IMR-90 (cell line): ENCODE measurements around the gene MOB3B. TPM values are rescaled to one million over a fixed set of nuclear protein-coding genes. Genes with fewer than 3 reads are reported as not detected.

ENCODE experiments used
- ATAC-seq: fragments of 200-7000 bp; cut with Tn5 transposase; 2 replicates; pipeline ENCODE4 v1.9.1; 2020; ENCODE audit warnings: low read depth, mild to moderate bottlenecking, moderate library complexity
- BruUV-seq: library from RNA; stranded (reverse); fragments of 400-500 nt; replicated peaks from 2 replicates; lab custom pipeline; 2021; lab: Mats Ljungman, UMichigan
- CTCF ChIA-PET: fragments of 300-600 bp; formaldehyde crosslinking; extraction: SDS; loops from one replicate; lab custom pipeline; 2021; ENCODE audit warnings: antibody characterized with exemption; lab: Yijun Ruan, JAX
- POLR2A ChIA-PET: fragments of 300-600 bp; sonication (Branson Sonifier 250); formaldehyde crosslinking; loops from one replicate; lab custom pipeline; 2022; ENCODE audit warnings: antibody characterized with exemption; ENCODE audit not compliant: unreplicated experiment; lab: Charles Lee
- DNase-seq: peaks from one replicate; pipeline ENCODE4 v3.0.0; 2013
- H2AFZ ChIP-seq: replicated peaks from 2 replicates; pipeline ENCODE3; 2013; ENCODE audit warnings: low read length, mild to moderate bottlenecking; ENCODE audit not compliant: poor library complexity
- H2AK5ac ChIP-seq: 2 replicates; pipeline ENCODE4 v1.6.1; 2013; ENCODE audit warnings: low read depth, low read length, inconsistent platforms
- H2AK9ac ChIP-seq: replicated peaks from 2 replicates; pipeline ENCODE3; 2013; ENCODE audit warnings: mild to moderate bottlenecking, low read depth, low read length, moderate library complexity; ENCODE audit not compliant: poor library complexity
- H2BK120ac ChIP-seq: 2 replicates; pipeline ENCODE4 v1.6.1; 2013; ENCODE audit warnings: low read depth, low read length, inconsistent platforms
- H2BK15ac ChIP-seq: 3 replicates; pipeline ENCODE4 v1.6.1; 2013; ENCODE audit warnings: low read depth, low read length, inconsistent platforms
- H2BK20ac ChIP-seq: 2 replicates; pipeline ENCODE4 v1.6.1; 2013; ENCODE audit warnings: low read depth, mild to moderate bottlenecking, inconsistent platforms, low read length, moderate library complexity
- H2BK5ac ChIP-seq: 2 replicates; pipeline ENCODE4 v1.6.1; 2013; ENCODE audit warnings: mild to moderate bottlenecking, low read depth, low read length, inconsistent platforms; ENCODE audit not compliant: poor library complexity, severe bottlenecking
- H3K14ac ChIP-seq: replicated peaks from 2 replicates; pipeline ENCODE4 v1.6.1; 2013; ENCODE audit warnings: low read depth, low read length, inconsistent platforms
- H3K18ac ChIP-seq: 2 replicates; pipeline ENCODE4 v1.6.1; 2013; ENCODE audit warnings: low read depth, low read length, control low read depth
- H3K23ac ChIP-seq: 2 replicates; pipeline ENCODE4 v1.6.1; 2013; ENCODE audit warnings: low read depth, low read length, inconsistent platforms
- H3K27ac ChIP-seq: 2 replicates; pipeline ENCODE4 v1.5.1; 2013; ENCODE audit warnings: mild to moderate bottlenecking, control low read depth, low read length; ENCODE audit not compliant: insufficient read depth
- H3K27me3 ChIP-seq: 2 replicates; pipeline ENCODE4 v1.6.1; 2013; ENCODE audit warnings: low read length; ENCODE audit not compliant: control insufficient read depth, insufficient read depth
- H3K36me3 ChIP-seq: 2 replicates; pipeline ENCODE4 v1.6.1; 2013; ENCODE audit warnings: low read length, mixed read lengths; ENCODE audit not compliant: control insufficient read depth, insufficient read depth
- H3K4ac ChIP-seq: 2 replicates; pipeline ENCODE4 v1.6.1; 2013; ENCODE audit warnings: low read depth, low read length, inconsistent platforms
- H3K4me1 ChIP-seq: 2 replicates; pipeline ENCODE4 v1.6.1; 2013; ENCODE audit warnings: low read length, mixed read lengths; ENCODE audit not compliant: control insufficient read depth, insufficient read depth
- H3K4me2 ChIP-seq: 2 replicates; pipeline ENCODE4 v1.6.1; 2013; ENCODE audit warnings: low read depth, mild to moderate bottlenecking, control low read depth, low read length, moderate library complexity
- H3K4me3 ChIP-seq: 2 replicates; pipeline ENCODE4 v1.5.1; 2013; ENCODE audit warnings: low read depth, mild to moderate bottlenecking, control low read depth, low read length, moderate library complexity; ENCODE audit not compliant: insufficient read depth
- H3K56ac ChIP-seq: 2 replicates; pipeline ENCODE4 v1.6.1; 2013; ENCODE audit warnings: low read length, inconsistent platforms; ENCODE audit not compliant: insufficient read depth; ENCODE audit errors: extremely low read depth
- H3K79me1 ChIP-seq, 2 experiments: 2 replicates each; pipeline ENCODE4 v1.6.1; 2013; ENCODE audit warnings: low read length in 2 of 2, inconsistent platforms in 1 of 2, low read depth in 1 of 2
- H3K9ac ChIP-seq: 2 replicates; pipeline ENCODE4 v1.6.1; 2013; ENCODE audit warnings: low read depth, low read length, control low read depth
- H3K9me1 ChIP-seq: 2 replicates; pipeline ENCODE4 v1.6.1; 2013; ENCODE audit warnings: low read length, inconsistent platforms; ENCODE audit not compliant: insufficient read depth
- H3K9me3 ChIP-seq: 2 replicates; pipeline ENCODE4 v1.6.1; 2013; ENCODE audit warnings: low read length; ENCODE audit not compliant: control insufficient read depth, insufficient read depth
- H4K20me1 ChIP-seq: 2 replicates; pipeline ENCODE4 v1.6.1; 2013; ENCODE audit warnings: low read length, inconsistent platforms; ENCODE audit not compliant: insufficient read depth
- H4K5ac ChIP-seq: 2 replicates; pipeline ENCODE4 v1.6.1; 2013; ENCODE audit warnings: mild to moderate bottlenecking, low read depth, low read length, control low read depth
- H4K8ac ChIP-seq, 2 experiments: 2 replicates each; pipeline ENCODE4 v1.6.1; 2013; ENCODE audit warnings: low read depth in 2 of 2, low read length in 2 of 2, control low read depth in 1 of 2, inconsistent platforms in 1 of 2
- H4K91ac ChIP-seq: 2 replicates; pipeline ENCODE4 v1.6.1; 2013; ENCODE audit warnings: low read depth, low read length, inconsistent platforms; ENCODE audit not compliant: insufficient read depth
- BHLHE40 ChIP-seq: fragments of 150-350 bp; IDR thresholded peaks from 2 replicates; pipeline ENCODE4 v1.6.1; 2016; ENCODE audit warnings: mild to moderate bottlenecking, low read depth, low read length
- MAFK ChIP-seq: IDR thresholded peaks from 2 replicates; pipeline ENCODE4 v1.6.1; 2012; ENCODE audit warnings: low read depth, low read length, improper control_type of control experiment
- MXI1 ChIP-seq: IDR thresholded peaks from 2 replicates; pipeline ENCODE4 v1.6.1; 2012; ENCODE audit warnings: low read depth, mild to moderate bottlenecking, low read length, moderate library complexity, borderline replicate concordance
- POLR2A ChIP-seq: IDR thresholded peaks from 2 replicates; pipeline ENCODE4 v1.6.1; 2012; ENCODE audit warnings: mild to moderate bottlenecking, low read depth, low read length
- RAD21 ChIP-seq: IDR thresholded peaks from 2 replicates; pipeline ENCODE4 v1.6.1; 2012; ENCODE audit warnings: low read length, improper control_type of control experiment
- WGBS, 2 experiments: methylation state at CpG; one replicate each; pipeline versions ENCODE4 v1.1.5 to v1.1.7; 2013; ENCODE audit warnings: missing lambda C conversion rate in 2 of 2; ENCODE audit not compliant: insufficient read length in 1 of 2; ENCODE audit errors: extremely low coverage in 2 of 2; 5-methylcytosine and 5-hydroxymethylcytosine counted together
- dilution Hi-C: fragments of 300-500 bp; cut with HindIII; formaldehyde crosslinking; loops from one replicate; pipeline ENCODE4 v1.14.3; 2018; ENCODE audit warnings: low sequenced_read_pairs; ENCODE audit not compliant: unreplicated experiment
- in situ Hi-C: fragments of 300-500 bp; cut with MboI; formaldehyde crosslinking; loops from 3 replicates; pipeline ENCODE4 v1.14.3; 2019; ENCODE audit warnings: low sequenced_read_pairs, inconsistent platforms, mixed read lengths
- intact Hi-C: fragments of 100-400 bp; cut with micrococcal nuclease; formaldehyde crosslinking; loops from 2 replicates; pipeline ENCODE4 v1.10.0; 2022
- polyA plus RNA-seq, 3 experiments: library from polyadenylated mRNA; depleted of rRNA; stranded (reverse); fragments of >200 nt; gene quantifications; 2 replicates each; pipeline ENCODE4 v1.2.3, GENCODE V29; 2012; ENCODE audit warnings: low replicate concordance in 1 of 3
- total RNA-seq: library from RNA; depleted of rRNA; stranded (reverse); fragments of >200 nt; gene quantifications from 2 replicates; pipeline ENCODE4 v1.2.3, GENCODE V29; 2012
- TF ChIP-seq, protein P1 (sequence below): conservative IDR thresholded peaks from 2 replicates; pipeline ENCODE4 v1.5.1; 2012; ENCODE audit warnings: mild to moderate bottlenecking, low read depth, low read length, improper control_type of control experiment
- TF ChIP-seq, protein P2 (sequence below): fragments of 150-350 bp; IDR thresholded peaks from 2 replicates; pipeline ENCODE4 v1.6.1; 2017; ENCODE audit warnings: mild to moderate bottlenecking, antibody characterized with exemption, low read length, low read depth

MOB3B gene
- total and polyA plus RNA-seq, 2 of the 4 experiments (the other 2 are of a cell fraction): under 0.01 to 0.02 TPM

- H3K27me3 ChIP-seq: no peaks in the 10 kb centered on the region; the same call in 1 of the 2 replicates
- no peak overlapping the region for H2BK120ac ChIP-seq
- no peak overlapping the region for H3K23ac ChIP-seq
- no peak overlapping the region for H3K4me3 ChIP-seq
- H3K14ac ChIP-seq: no peak overlapping the region
- H3K56ac ChIP-seq: no peak overlapping the region
- no peak overlapping the region for H2BK5ac ChIP-seq
- H4K8ac ChIP-seq: no peak overlapping the region
- H3K36me3 ChIP-seq: no peaks in the 10 kb centered on the region
- dilution Hi-C loops: no loop called here
- no peak overlapping the region for H3K18ac ChIP-seq
- H2AFZ ChIP-seq: no peak overlapping the region
- H2AK9ac ChIP-seq: no peak overlapping the region
- H3K9me1 ChIP-seq: no peaks in the 10 kb centered on the region
- CTCF ChIA-PET: interaction anchor here (0.9 kb wide), 1 partner anchor 10 kb away, joined by 3 read pairs; no protein-coding TSS in a partner anchor
- H4K20me1 ChIP-seq: no peaks in the 10 kb centered on the region
- H3K4ac ChIP-seq: no peak overlapping the region
- no CpG with 5 or more reads among the region's 8 CpGs for WGBS, 2 experiments
- no peaks in the 10 kb centered on the region for H3K4me1 ChIP-seq
- H3K27ac ChIP-seq: no peak overlapping the region
- DNase-seq (no peak), ATAC-seq (no peak)
- no peak overlapping the region for H2AK5ac ChIP-seq
- intact Hi-C loops: no loop called here
- H3K79me1 ChIP-seq: no peaks in the 10 kb centered on the region
- no peak overlapping the region for H2BK15ac ChIP-seq
- H3K9me3 ChIP-seq: no peaks in the 10 kb centered on the region
- TF ChIP-seq MXI1: no peak
- TF ChIP-seq MAFK: no peak
- TF ChIP-seq, protein P1, sequence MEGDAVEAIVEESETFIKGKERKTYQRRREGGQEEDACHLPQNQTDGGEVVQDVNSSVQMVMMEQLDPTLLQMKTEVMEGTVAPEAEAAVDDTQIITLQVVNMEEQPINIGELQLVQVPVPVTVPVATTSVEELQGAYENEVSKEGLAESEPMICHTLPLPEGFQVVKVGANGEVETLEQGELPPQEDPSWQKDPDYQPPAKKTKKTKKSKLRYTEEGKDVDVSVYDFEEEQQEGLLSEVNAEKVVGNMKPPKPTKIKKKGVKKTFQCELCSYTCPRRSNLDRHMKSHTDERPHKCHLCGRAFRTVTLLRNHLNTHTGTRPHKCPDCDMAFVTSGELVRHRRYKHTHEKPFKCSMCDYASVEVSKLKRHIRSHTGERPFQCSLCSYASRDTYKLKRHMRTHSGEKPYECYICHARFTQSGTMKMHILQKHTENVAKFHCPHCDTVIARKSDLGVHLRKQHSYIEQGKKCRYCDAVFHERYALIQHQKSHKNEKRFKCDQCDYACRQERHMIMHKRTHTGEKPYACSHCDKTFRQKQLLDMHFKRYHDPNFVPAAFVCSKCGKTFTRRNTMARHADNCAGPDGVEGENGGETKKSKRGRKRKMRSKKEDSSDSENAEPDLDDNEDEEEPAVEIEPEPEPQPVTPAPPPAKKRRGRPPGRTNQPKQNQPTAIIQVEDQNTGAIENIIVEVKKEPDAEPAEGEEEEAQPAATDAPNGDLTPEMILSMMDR: no peak
- TF ChIP-seq, protein P2, sequence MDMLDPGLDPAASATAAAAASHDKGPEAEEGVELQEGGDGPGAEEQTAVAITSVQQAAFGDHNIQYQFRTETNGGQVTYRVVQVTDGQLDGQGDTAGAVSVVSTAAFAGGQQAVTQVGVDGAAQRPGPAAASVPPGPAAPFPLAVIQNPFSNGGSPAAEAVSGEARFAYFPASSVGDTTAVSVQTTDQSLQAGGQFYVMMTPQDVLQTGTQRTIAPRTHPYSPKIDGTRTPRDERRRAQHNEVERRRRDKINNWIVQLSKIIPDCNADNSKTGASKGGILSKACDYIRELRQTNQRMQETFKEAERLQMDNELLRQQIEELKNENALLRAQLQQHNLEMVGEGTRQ: no peak
- TF ChIP-seq POLR2A: no peak
- TF ChIP-seq RAD21: no peak
- TF ChIP-seq BHLHE40: no peak
- H2BK20ac ChIP-seq: no peak overlapping the region
- in situ Hi-C loops: no loop called here
- no TSS peak for BruUV-seq
- H3K9ac ChIP-seq: no peak overlapping the region
- POLR2A ChIA-PET: no interaction called here
- no peak overlapping the region for H3K4me2 ChIP-seq
- H4K5ac ChIP-seq: no peak overlapping the region
- no peak overlapping the region for H4K91ac ChIP-seq
Measured at GRCh38 chr9:27379311-27380251, 150.0 kb downstream of the MOB3B start.
